Ascending aorta (tissue), 2 donors: ENCODE data around the gene CENPA. TPM values are rescaled to one million over a fixed set of nuclear protein-coding genes. Genes with fewer than 3 reads are reported as not detected.
"Not testable (repeated sequence)": the region's sequence is repeated elsewhere in the genome, so short reads cannot be mapped to it uniquely, and the experiment has no call there.

Experiments
- DNase-seq, 2 donors: peaks; one replicate each; pipeline ENCODE4 v3.0.0-alpha.2; 2019; ENCODE audit warnings: low spot score in 2 of 2
- H3K27ac ChIP-seq, 2 donors: fragments of 200-600 bp; sonication (generic); one replicate each; pipeline ENCODE4 v1.5.1; 2016 to 2017; ENCODE audit warnings: mild to moderate bottlenecking in 1 of 2
- H3K27me3 ChIP-seq: fragments of 200-600 bp; sonication (generic); one replicate; pipeline ENCODE4 v1.5.1; 2017
- H3K36me3 ChIP-seq, 2 donors: fragments of 200-600 bp; sonication (generic); one replicate each; pipeline ENCODE4 v1.5.1; 2016
- H3K4me1 ChIP-seq, 2 donors: fragments of 200-600 bp; sonication (generic); one replicate each; pipeline ENCODE4 v1.5.1; 2016 to 2017; ENCODE audit warnings: mild to moderate bottlenecking in 1 of 2
- H3K4me3 ChIP-seq, 2 donors: fragments of 200-600 bp; sonication (generic); one replicate each; pipeline ENCODE4 v1.5.1; 2016 to 2017; ENCODE audit warnings: mild to moderate bottlenecking in 1 of 2
- H3K9me3 ChIP-seq, 2 donors: fragments of 200-600 bp; sonication (generic); one replicate each; pipeline ENCODE4 v1.5.1; 2016
- CTCF ChIP-seq, 3 experiments: fragments of 200-600 bp in 2 of 3; fragments of 450-650 bp in 1 of 3; sonication (generic) in 2 of 3; IDR thresholded peaks; one replicate each; pipeline ENCODE4 v1.5.1; 2016 to 2019; ENCODE audit warnings: antibody characterized with exemption in 3 of 3, mild to moderate bottlenecking in 1 of 3, moderate library complexity in 1 of 3
- intact Hi-C: fragments of 100-400 bp; cut with DNase I; formaldehyde crosslinking; loops from one replicate; pipeline ENCODE4 v1.15.1; 2023
- total RNA-seq: library from RNA; depleted of rRNA; stranded (reverse); fragments of >200 nt; gene quantifications from one replicate; pipeline ENCODE4 v1.1.0, GENCODE V29; 2016

Gene CENPA
- total RNA-seq, 1 donor from 2014 or later: not detected

- DNase-seq: no peak
- intact Hi-C loops: no loop called here
- Histone ChIP-seq H3K36me3 (no peaks in the 10 kb centered on the region), H3K9me3 (no peaks in the 10 kb centered on the region), H3K4me3 (no peak overlapping the region), H3K27me3 (no peaks in the 10 kb centered on the region), H3K4me1 (peaks cover 0 to 3% of the 10 kb centered on the region in 2 donors), H3K27ac (no peak overlapping the region)
- TF ChIP-seq CTCF (IDR thresholded peaks at IDR 0.05): no peak
Measured at GRCh38 chr2:26746934-26747333, 38.9 kb upstream of the CENPA start.

- H3K4me1 ChIP-seq, H3K9me3 ChIP-seq, H3K36me3 ChIP-seq, H3K4me3 ChIP-seq, DNase-seq, H3K27me3 ChIP-seq, intact Hi-C loops, H3K27ac ChIP-seq: not testable (repeated sequence)
Measured at GRCh38 chr2:26749787-26750420, 36.0 kb upstream of the CENPA start.

DNA sequence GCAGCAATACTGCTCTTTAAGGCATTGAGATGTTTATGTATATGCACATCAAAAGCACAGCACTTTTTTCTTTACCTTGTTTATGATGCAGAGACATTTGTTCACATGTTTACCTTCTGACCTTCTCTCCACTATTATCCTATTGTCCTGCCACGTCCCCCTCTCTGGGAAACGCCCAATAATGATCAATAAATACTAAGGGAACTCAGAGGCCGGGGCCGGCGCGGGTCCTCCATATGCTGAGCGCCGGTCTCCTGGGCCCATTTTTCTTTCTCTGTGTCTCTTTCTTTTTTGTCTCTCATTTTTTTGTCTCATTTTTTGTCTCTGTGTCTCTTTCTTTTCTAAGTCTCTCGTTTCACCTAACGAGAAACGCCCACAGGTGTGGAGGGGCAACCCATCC is 35.4 kb upstream of the CENPA start:
- H3K4me3 ChIP-seq, H3K9me3 ChIP-seq, intact Hi-C loops, H3K27me3 ChIP-seq, H3K27ac ChIP-seq, H3K36me3 ChIP-seq, DNase-seq, H3K4me1 ChIP-seq: not testable (repeated sequence)

- TF ChIP-seq CTCF (IDR thresholded peaks at IDR 0.05): no peak
- intact Hi-C loops: no loop called here
- Histone ChIP-seq H3K27ac (no peak overlapping the region), H3K4me3 (no peak overlapping the region), H3K27me3 (no peaks in the 10 kb centered on the region), H3K4me1 (peaks cover 0 to 4% of the 10 kb centered on the region in 2 donors), H3K9me3 (no peaks in the 10 kb centered on the region), H3K36me3 (no peaks in the 10 kb centered on the region)
- DNase-seq: no peak
Measured at GRCh38 chr2:26752656-26753055, 33.2 kb upstream of the CENPA start.

GRCh38 chr2:26754539-26754938 is 31.3 kb upstream of the CENPA start:
- H3K27me3 ChIP-seq: no peaks in the 10 kb centered on the region
- intact Hi-C loops: no loop called here
- DNase-seq: no peak
- no peak overlapping the region for H3K4me3 ChIP-seq
- no peak for TF ChIP-seq CTCF (IDR thresholded peaks at IDR 0.05)
- no peaks in the 10 kb centered on the region for H3K36me3 ChIP-seq
- no peaks in the 10 kb centered on the region for H3K9me3 ChIP-seq
- peaks cover 3 to 13% of the 10 kb centered on the region in 2 donors for H3K4me1 ChIP-seq
- H3K27ac ChIP-seq: no peak overlapping the region

DNA sequence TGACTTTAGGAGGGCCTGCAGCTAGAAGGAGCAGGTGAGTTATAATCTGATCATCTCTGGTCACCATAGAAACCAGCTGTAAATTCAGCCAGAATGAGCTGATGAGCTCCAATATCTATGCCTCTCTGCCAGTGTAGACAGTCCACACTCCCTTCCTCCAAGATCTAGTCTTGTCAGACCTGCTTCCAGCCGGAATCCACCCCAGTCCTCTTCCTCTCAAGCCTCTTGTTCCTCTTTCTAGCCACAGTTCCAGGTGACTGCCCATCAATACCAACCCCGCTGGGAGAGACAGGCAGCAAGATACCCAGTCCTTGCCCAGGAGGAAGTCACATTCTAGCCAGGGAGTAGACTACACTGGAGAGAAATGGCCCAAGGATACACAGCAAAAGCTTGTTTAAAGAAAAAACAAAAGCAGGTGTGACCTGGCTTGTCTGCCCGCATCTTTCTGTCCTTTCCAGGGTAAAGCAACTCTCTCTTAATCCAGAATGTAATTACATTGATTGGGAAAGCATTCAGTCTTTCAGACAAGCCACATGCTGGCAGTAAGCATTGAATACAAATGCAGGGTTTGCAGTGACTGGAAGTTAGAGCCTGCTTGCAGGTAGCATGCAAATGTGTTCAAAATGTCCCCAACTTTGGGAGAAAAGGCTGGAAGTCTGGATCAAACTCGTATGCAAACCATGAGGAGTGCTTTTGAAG is 30.7 kb upstream of the CENPA start:
- H3K4me3 ChIP-seq: no peak overlapping the region
- no peak for DNase-seq
- TF ChIP-seq CTCF (IDR thresholded peaks at IDR 0.05): no peak
- no peak overlapping the region for H3K27ac ChIP-seq
- no peaks in the 10 kb centered on the region for H3K36me3 ChIP-seq
- peaks cover 3 to 13% of the 10 kb centered on the region in 2 donors for H3K4me1 ChIP-seq
- H3K9me3 ChIP-seq: no peaks in the 10 kb centered on the region
- intact Hi-C loops: no loop called here
- no peaks in the 10 kb centered on the region for H3K27me3 ChIP-seq
